Sigmoid colon (tissue), 4 donors: Measurements from ENCODE around the gene PUS1.

Experiments used
- EP300 ChIP-seq, 4 donors: sonication (generic); formaldehyde crosslinking; IDR thresholded peaks; one replicate each; pipeline ENCODE4 v1.6.1; 2017; ENCODE audit warnings: antibody characterized with exemption in 4 of 4
- POLR2A ChIP-seq, 2 donors: fragments of 450-650 bp; IDR thresholded peaks; one replicate each; pipeline ENCODE4 v1.6.1; 2016; ENCODE audit warnings: antibody characterized with exemption in 2 of 2, mild to moderate bottlenecking in 2 of 2, moderate library complexity in 2 of 2
- TF ChIP-seq, protein P1 (sequence below), 4 experiments: fragments of 450-650 bp in 3 of 4; fragments of 200-600 bp in 1 of 4; IDR thresholded peaks; one replicate each; pipeline ENCODE4 v1.5.1; 2016 to 2019; ENCODE audit warnings: antibody characterized with exemption in 4 of 4, mild to moderate bottlenecking in 3 of 4, moderate library complexity in 2 of 4

DNA sequence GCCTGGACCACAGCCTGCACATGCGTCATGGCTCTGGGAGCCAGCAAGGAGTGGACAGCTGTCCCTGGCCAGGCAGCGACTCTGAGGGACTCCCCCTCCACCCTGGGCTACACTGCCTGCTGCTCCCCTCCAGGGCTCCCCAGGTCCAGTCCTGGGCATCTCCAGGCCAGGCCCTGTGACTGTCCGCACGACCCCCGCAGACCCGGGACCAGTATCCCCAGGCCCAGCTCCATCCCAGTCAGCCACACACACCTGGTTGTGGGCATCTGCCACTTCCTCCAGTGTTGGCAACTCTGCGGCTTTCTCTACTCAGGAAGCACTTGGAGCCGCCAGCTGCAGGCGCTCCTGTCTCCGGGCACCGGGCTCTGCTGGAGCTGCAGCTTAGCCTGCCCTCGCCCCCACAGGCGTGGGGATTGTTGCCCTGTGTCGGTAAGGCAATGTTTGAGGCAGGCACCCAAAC lies 32.2 kb upstream of the PUS1 start:
- TF ChIP-seq, protein P1, sequence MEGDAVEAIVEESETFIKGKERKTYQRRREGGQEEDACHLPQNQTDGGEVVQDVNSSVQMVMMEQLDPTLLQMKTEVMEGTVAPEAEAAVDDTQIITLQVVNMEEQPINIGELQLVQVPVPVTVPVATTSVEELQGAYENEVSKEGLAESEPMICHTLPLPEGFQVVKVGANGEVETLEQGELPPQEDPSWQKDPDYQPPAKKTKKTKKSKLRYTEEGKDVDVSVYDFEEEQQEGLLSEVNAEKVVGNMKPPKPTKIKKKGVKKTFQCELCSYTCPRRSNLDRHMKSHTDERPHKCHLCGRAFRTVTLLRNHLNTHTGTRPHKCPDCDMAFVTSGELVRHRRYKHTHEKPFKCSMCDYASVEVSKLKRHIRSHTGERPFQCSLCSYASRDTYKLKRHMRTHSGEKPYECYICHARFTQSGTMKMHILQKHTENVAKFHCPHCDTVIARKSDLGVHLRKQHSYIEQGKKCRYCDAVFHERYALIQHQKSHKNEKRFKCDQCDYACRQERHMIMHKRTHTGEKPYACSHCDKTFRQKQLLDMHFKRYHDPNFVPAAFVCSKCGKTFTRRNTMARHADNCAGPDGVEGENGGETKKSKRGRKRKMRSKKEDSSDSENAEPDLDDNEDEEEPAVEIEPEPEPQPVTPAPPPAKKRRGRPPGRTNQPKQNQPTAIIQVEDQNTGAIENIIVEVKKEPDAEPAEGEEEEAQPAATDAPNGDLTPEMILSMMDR (IDR thresholded peaks at IDR 0.05) = no peak
- TF ChIP-seq EP300 (IDR thresholded peaks at IDR 0.05) (no peak), POLR2A (IDR thresholded peaks at IDR 0.05) (no peak)
